ENCODE measurements around the gene PPFIA4.

- TF ChIP-seq CTCF (conservative IDR thresholded peaks at IDR 0.05; ENCODE audit: low read depth, low read length): no peak
- no peak for TF ChIP-seq EZH2 (IDR thresholded peaks at IDR 0.05; ENCODE audit: borderline replicate concordance, low read depth, low read length, poor library complexity, severe bottlenecking)
Measured at GRCh38 chr1:203060115-203060514, 33.8 kb downstream of the PPFIA4 start.

Data from A673 (cell line).